Astrocyte of the spinal cord (primary cell): ENCODE results near the gene USHBP1.

ENCODE experiments used
- DNase-seq: peaks from one replicate; pipeline ENCODE4 v3.0.0; 2011; ENCODE audit warnings: low read depth, low spot score
- H3K4me3 ChIP-seq: 2 replicates; pipeline ENCODE4 v1.5.1; 2011; ENCODE audit warnings: low read depth, mild to moderate bottlenecking, low read length, moderate library complexity
- CTCF ChIP-seq: IDR thresholded peaks from 2 replicates; pipeline ENCODE4 v1.5.1; 2012; ENCODE audit warnings: low read depth, mild to moderate bottlenecking, low read length, inconsistent platforms
- in situ Hi-C: cut with HindIII; loops from 2 replicates; pipeline ENCODE4 v1.10.0; 2017; ENCODE audit warnings: low sequenced_read_pairs

The USHBP1 gene

GRCh38 chr19:17294051-17294891, 29.7 kb upstream of the USHBP1 start:
- in situ Hi-C loops: no loop called here
- TF ChIP-seq CTCF: no peak
- DNase-seq: no peak
- H3K4me3 ChIP-seq: no peak overlapping the region

- in situ Hi-C loops: no loop called here
- no peak overlapping the region for H3K4me3 ChIP-seq
- DNase-seq: no peak
- TF ChIP-seq CTCF: no peak
Observed at GRCh38 chr19:17293605-17294004, 29.1 kb upstream of the USHBP1 start.

GRCh38 chr19:17292301-17293074, 27.9 kb upstream of the USHBP1 start:
- in situ Hi-C loops: no loop called here
- DNase-seq: peak; percentile 83

GRCh38 chr19:17289489-17289888, 24.9 kb upstream of the USHBP1 start:
- DNase-seq: peak; percentile 89
- no peak for TF ChIP-seq CTCF
- in situ Hi-C loops: no loop called here
- peak overlapping the region; percentile 23 for H3K4me3 ChIP-seq

More at GRCh38 chr19:17292301-17293074, 27.9 kb upstream of the USHBP1 start:
- TF ChIP-seq CTCF: peak; percentile 89
- peak overlapping the region; percentile 56 for H3K4me3 ChIP-seq

- in situ Hi-C loops: no loop called here
- DNase-seq: no peak
- TF ChIP-seq CTCF: no peak
- H3K4me3 ChIP-seq: no peak overlapping the region
Observed at GRCh38 chr19:17286752-17287151, 22.2 kb upstream of the USHBP1 start.

- no peak overlapping the region for H3K4me3 ChIP-seq
- no peak for TF ChIP-seq CTCF
- no peak for DNase-seq
- in situ Hi-C loops: no loop called here
Observed at GRCh38 chr19:17286263-17286662, 21.7 kb upstream of the USHBP1 start.
